Measurements from ENCODE around the gene ZAR1. TPM values are rescaled to one million over a fixed set of nuclear protein-coding genes. Genes with fewer than 3 reads are reported as not detected.

ZAR1 gene
- total and polyA plus RNA-seq, 12 donors, result not detected

- no peak for TF ChIP-seq CTCF (IDR thresholded peaks at IDR 0.05)
- Histone ChIP-seq H3K4me3 (no peak overlapping the region), H3K36me3 (no peaks in the 10 kb centered on the region), H3K27me3 (no peaks in the 10 kb centered on the region), H3K4me1 (peaks cover 0 to 21% (median 7%) of the 10 kb centered on the region in 9 donors), H3K9me3 (no peaks in the 10 kb centered on the region), H3K27ac (no peak overlapping the region)
- 69 to 78% methylated on average over 1 of the region's 1 CpG for WGBS, 2 donors
- no peak for DNase-seq
- no peak for ATAC-seq
- intact Hi-C loops (cut with DNase I), result no loop called here
These were observed 17.3 kb upstream of the ZAR1 start for GRCh38 chr4:48472794-48473193.

- WGBS, 2 donors, result 81% methylated on average over 6 of the region's 6 CpGs
- no peak overlapping the region for H3K27ac ChIP-seq
- peaks cover 0 to 42% (median 12%) of the 10 kb centered on the region in 9 donors for H3K4me1 ChIP-seq
- no peaks in the 10 kb centered on the region for H3K9me3 ChIP-seq
- peaks cover 0 to 4% (median 0%) of the 10 kb centered on the region in 7 donors for H3K27me3 ChIP-seq
- no peaks in the 10 kb centered on the region for H3K36me3 ChIP-seq
- TF ChIP-seq CTCF (IDR thresholded peaks at IDR 0.05), result no peak
- intact Hi-C loops (cut with DNase I), result no loop called here
- no peak overlapping the region for H3K4me3 ChIP-seq
- DNase-seq (no peak), ATAC-seq (no peak)
These were observed 14.3 kb upstream of the ZAR1 start for GRCh38 chr4:48475770-48476169.

GRCh38 chr4:48478273-48478672, 11.8 kb upstream of the ZAR1 start:
- WGBS, 2 donors, result 61 to 63% methylated on average over 2 of the region's 2 CpGs
- Histone ChIP-seq H3K27me3 (peaks cover 0 to 29% (median 17%) of the 10 kb centered on the region in 7 donors), H3K4me1 (peaks cover 0 to 42% (median 12%) of the 10 kb centered on the region in 9 donors), H3K9me3 (no peaks in the 10 kb centered on the region), H3K4me3 (no peak overlapping the region), H3K36me3 (no peaks in the 10 kb centered on the region), H3K27ac (peak overlapping the region in 3 of 10 donors; percentile 51 to 61 (median 57))
- ATAC-seq, result peak in 2 of 8 donors; percentile 55 to 57
- no peak for TF ChIP-seq CTCF (IDR thresholded peaks at IDR 0.05)
- DNase-seq, result no peak
- intact Hi-C loops (cut with DNase I), result no loop called here

GRCh38 chr4:48481581-48481980, 8.5 kb upstream of the ZAR1 start:
- no peak for ATAC-seq
- Histone ChIP-seq H3K4me1 (peaks cover 0 to 40% (median 11%) of the 10 kb centered on the region in 9 donors), H3K27me3 (peaks cover 0 to 62% (median 48%) of the 10 kb centered on the region in 7 donors), H3K9me3 (no peaks in the 10 kb centered on the region), H3K4me3 (no peak overlapping the region), H3K27ac (no peak overlapping the region), H3K36me3 (no peaks in the 10 kb centered on the region)
- 87 to 91% methylated on average over 1 of the region's 1 CpG for whole genome bisulfite sequencing, 2 donors
- intact Hi-C loops (cut with DNase I), result no loop called here
- DNase-seq, result no peak
- TF ChIP-seq CTCF (IDR thresholded peaks at IDR 0.05), result no peak
